T-helper 1 cell treated with Interleukin-12 subunit alpha and Interleukin-12 subunit beta and Interleukin-4 antibody, amounts not matched to agents 30 ng/mL and 1 ng/mL, for 36 hours (primary cell): ENCODE measurements around the gene HNRNPL. TPM values are rescaled to one million over a fixed set of nuclear protein-coding genes. Genes with fewer than 3 reads are reported as not detected.
"Not testable (repeated sequence)": the region's sequence is repeated elsewhere in the genome, so short reads cannot be mapped to it uniquely, and the experiment has no call there.

Experiments
- intact Hi-C: fragments of 100-400 bp; cut with micrococcal nuclease; formaldehyde crosslinking; loops from one replicate; pipeline ENCODE4 v1.15.1; 2024
- total RNA-seq: library from RNA; stranded (reverse); gene quantifications from 2 replicates; pipeline ENCODE4 v1.2.3, GENCODE V29; 2022

HNRNPL gene
- total RNA-seq, 1 donor from 2014 or later, result 515 TPM

- intact Hi-C loops, result no loop called here
Measured at GRCh38 chr19:38870612-38871011, 20.8 kb upstream of the HNRNPL start.

DNA sequence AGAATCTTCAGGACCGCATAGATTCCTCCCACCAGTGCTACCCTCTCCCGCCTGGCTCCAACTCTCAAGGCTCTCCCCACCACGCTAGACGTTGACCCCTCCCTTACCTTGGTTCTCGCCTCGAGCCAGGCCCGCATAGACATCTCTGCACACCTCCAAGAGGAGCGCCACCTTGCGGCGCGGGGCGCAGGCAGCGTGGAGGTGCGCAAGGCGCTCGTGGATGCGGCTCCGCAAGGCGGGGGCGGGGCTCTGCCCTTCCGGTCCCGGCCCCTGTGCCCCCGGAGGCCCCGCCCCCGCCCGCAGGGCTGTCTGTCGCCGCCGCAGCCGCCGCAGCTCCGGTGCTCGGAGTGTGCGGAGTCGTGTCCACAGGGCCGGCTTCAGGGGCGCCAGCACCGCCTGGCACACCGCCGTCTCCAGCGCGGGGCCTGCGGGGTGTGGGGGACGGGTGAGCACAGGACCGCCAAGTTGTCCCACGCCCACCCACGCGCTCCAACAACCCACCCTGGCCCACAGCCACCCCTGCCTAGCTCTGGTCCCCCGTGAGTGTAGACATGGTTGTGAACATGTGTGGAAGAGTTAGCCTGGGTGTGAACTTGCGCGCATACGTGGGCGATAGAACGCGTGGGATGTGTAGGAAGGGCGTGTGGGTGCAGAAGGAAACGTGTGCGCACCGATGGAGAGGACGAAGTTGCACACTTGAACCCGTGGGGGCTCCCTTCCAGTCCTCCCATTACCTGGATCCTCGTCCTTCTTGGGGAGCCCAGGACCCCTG lies 20.2 kb upstream of the HNRNPL start:
- intact Hi-C loops, result loop anchor here (1.0 to 2.0 kb wide), 5 partner anchors 8 to 223 kb away; partner anchors contain the start of genes ACTN4, ECH1, NFKBIB and RINL

DNA sequence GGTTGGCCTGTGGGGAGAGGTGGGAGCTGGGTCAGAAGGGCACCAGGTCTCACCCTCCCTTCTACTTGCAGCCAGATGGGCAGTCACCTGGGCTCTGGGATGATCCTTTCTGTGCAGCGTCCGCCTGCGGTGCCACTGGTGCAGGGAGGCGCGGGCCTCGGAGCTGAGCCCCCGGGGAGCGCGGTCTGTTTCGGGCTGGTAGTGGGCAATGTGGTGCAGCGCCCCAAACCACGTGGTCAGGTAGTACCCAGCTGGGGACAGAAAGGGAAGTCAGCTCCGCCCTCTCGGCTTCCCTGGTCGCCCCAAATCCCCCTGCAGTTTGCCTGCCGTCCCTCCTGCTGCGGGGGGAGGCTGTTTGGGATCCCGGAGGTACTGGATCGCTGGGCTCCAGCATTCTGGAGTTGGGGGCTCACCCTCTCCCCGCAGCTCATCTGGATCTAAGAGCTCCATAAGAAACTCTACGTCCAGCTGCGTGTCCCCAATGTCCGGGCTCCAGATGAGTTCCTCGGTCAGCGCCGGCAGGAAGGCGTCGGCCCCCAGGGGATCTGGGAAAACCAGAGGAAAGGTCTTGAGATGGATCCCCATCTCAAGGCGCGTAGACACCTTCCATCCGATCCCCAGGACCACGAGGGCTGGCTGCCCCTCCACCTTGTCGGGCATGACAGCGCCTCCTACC lies 19.5 kb upstream of the HNRNPL start:
- intact Hi-C loops, result loop anchor here (1.0 to 2.0 kb wide), 5 partner anchors 9 to 222 kb away; partner anchors contain the start of genes ACTN4, ECH1, NFKBIB and RINL

GRCh38 chr19:38868551-38868950 lies 18.8 kb upstream of the HNRNPL start:
- intact Hi-C loops, result loop anchor here (2.0 kb wide), 1 partner anchor 222 kb away; the partner anchor contains the start of gene ACTN4

GRCh38 chr19:38867171-38867780 lies 17.5 kb upstream of the HNRNPL start:
- intact Hi-C loops, result no loop called here

- intact Hi-C loops, result no loop called here
Measured at GRCh38 chr19:38862321-38863059, 12.7 kb upstream of the HNRNPL start.

- intact Hi-C loops, result no loop called here
Measured at GRCh38 chr19:38861368-38861767, 11.6 kb upstream of the HNRNPL start.

DNA sequence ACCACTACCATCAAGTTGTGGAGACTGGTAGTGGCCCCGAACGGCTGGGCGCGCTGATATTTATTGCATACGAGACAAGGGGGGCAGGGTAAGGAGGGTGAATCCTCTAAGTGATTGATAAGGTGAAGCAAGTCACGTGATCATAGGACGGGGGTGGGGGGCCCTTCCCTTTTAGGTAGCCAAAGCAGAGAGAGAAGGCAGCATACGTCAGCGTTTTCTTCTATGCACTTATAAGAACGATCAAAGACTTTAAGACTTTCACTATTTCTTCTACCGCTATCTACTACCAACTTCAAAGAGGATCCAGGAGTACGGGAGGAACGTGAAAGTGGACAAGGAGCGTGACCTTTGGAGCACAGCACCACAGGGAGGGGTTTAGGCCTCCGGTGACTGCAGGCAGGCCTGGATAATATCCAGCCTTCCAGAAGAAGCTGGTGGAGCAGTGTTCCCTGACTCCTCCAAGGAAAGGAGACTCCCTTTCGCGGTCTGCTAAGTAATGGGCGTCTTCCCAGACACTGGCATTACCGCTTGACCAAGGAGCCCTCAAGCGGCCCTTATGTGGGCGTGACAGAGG lies 9.9 kb upstream of the HNRNPL start:
- intact Hi-C loops, result not testable (repeated sequence)

GRCh38 chr19:38856813-38857212 lies 7.0 kb upstream of the HNRNPL start:
- intact Hi-C loops, result no loop called here

DNA sequence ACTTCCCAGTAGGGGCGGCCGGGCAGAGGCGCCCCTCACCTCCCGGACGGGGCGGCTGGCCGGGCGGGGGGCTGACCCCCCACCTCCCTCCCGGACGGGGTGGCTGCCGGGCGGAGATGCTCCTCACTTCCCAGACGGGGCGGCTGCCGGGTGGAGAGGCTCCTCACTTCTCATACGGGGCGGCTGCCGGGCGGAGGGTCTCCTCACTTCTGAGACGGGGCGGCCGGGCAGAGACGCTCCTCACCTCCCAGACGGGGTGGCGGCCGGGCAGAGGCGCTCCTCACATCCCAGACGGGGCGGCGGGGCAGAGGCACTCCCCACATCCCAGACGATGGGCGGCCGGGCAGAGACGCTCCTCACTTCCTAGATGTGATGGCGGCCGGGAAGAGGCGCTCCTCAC lies 6.0 kb upstream of the HNRNPL start:
- intact Hi-C loops, result not testable (repeated sequence)

- intact Hi-C loops, result loop anchor here (5.0 kb wide), 1 partner anchor 537 kb away; the partner anchor contains the start of genes MED29 and PAF1
Measured at GRCh38 chr19:38854961-38855360, 5.2 kb upstream of the HNRNPL start.

DNA sequence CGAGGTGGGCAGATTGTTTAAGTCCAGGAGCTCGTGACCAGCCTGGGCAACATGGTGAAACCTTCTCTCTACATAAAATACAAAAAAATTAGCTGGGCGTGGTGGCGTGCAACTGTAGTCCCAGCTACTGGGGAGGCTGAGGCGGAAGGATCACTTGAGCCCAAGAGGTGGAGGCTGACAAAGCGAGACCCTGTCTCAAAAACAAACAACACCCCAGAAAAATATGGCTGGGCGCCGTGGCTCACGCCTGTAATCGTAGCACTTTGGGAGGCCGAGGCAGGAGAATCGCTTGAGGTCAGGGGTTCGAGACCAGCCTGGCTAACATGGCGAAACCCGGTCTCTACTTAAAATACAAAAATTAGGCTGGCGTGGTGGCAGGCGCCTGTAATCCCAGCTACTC lies 3.4 kb upstream of the HNRNPL start:
- intact Hi-C loops, result loop anchor here (5.0 kb wide), 1 partner anchor 539 kb away; the partner anchor contains the start of genes MED29 and PAF1

GRCh38 chr19:38852231-38853044 lies 2.7 kb upstream of the HNRNPL start:
- intact Hi-C loops, result loop anchor here (1.0 to 5.0 kb wide), 2 partner anchors 17 to 540 kb away; partner anchors contain the start of genes MED29 and PAF1

DNA sequence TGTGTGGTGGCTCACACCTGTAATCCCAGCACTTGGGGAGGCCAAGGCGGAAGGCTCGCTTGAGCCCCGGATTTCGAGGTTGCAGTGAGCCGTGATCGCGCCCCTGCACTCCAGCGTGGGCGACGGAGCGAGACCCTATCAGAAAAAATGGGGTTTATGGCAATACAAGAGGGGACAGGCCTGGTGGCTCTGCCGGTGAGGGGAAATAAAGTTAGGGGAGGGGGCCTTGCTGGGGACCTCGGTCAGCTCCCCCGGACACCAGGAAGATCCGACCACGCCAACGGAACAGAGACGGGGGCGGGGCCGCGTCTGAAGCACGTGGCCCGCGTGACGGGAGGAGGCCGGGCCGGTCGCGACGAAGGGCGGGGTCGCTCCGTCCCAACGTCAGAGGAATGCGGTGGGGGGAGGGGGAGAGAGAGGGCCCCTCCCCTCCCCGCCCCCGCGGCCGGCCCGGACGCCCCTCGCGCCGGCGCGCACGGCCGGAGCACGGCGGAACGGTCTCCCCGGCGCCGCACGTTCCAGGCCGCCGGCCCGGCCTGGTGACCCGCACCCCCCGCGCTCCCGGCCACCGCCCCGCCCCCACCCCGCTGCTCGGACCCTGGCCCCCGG lies 1.9 kb upstream of the HNRNPL start:
- intact Hi-C loops, result loop anchor here (1.0 to 5.0 kb wide), 4 partner anchors 18 to 561 kb away; partner anchors contain the start of genes GGN, MED29, PAF1 and PLEKHG2

- intact Hi-C loops, result loop anchor here (1.0 to 5.0 kb wide), 12 partner anchors 20 to 562 kb away; partner anchors contain the start of genes ACTN4, ECH1, EIF3K and GGN
Measured at GRCh38 chr19:38850976-38851621, 1.3 kb upstream of the HNRNPL start.

DNA sequence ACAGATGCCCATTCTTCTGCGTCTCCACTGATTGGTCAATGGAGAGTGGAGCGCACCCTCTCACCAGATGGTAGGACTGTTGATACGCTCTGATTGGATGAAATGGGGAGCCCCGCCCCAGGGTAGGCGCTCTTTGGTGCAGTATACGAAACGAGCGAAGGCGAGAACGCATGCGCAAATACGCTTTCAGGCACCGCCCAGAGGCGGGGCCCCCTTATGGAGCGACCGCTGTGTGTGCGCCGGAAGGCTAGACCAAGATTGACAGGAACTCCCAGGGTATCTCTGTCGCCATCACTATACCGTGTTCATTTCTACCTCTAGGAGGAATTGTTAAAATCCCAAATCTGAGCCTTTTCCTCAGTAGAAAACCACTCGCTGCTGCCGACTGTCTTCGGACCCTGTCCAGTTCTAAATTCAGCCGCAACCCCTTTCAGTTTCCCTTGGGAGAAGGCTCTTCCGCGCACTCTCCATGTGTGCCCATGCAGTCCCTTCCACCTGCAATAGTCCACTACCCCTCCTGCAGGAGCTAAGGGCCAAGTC lies 720 bp upstream of the HNRNPL start:
- intact Hi-C loops, result loop anchor here (1.0 to 5.0 kb wide), 12 partner anchors 19 to 562 kb away; partner anchors contain the start of genes ACTN4, ECH1, EIF3K and GGN

GRCh38 chr19:38849147-38849859 lies 483 bp downstream of the HNRNPL start:
- intact Hi-C loops, result loop anchor here (2.0 to 5.0 kb wide), 2 partner anchors 29 to 212 kb away; partner anchors contain the start of gene RINL
